Subcutaneous abdominal adipose tissue (tissue), 5 donors: ENCODE data around the gene ECE2.
A peak's percentile ranks its signal among the peaks of the same experiment; 100 is the strongest.

Experiments used
- H3K27ac ChIP-seq: one replicate; pipeline ENCODE4 v1.7.0; 2013; ENCODE audit warnings: low read depth, mild to moderate bottlenecking, inconsistent platforms, low read length, moderate library complexity
- H3K27me3 ChIP-seq, 5 donors: one replicate each; pipeline ENCODE4 v1.7.0; 2013; ENCODE audit warnings: low read length in 5 of 5, inconsistent platforms in 1 of 5; ENCODE audit not compliant: control insufficient read depth in 5 of 5, insufficient read depth in 4 of 5
- H3K36me3 ChIP-seq, 5 donors: one replicate each; pipeline ENCODE4 v1.7.0; 2013; ENCODE audit warnings: low read length in 5 of 5; ENCODE audit not compliant: control insufficient read depth in 5 of 5, insufficient read depth in 5 of 5
- H3K4me1 ChIP-seq, 5 donors: one replicate each; pipeline ENCODE4 v1.7.0; 2013; ENCODE audit warnings: low read length in 5 of 5, mild to moderate bottlenecking in 3 of 5, moderate library complexity in 1 of 5; ENCODE audit not compliant: control insufficient read depth in 5 of 5, insufficient read depth in 5 of 5
- H3K4me3 ChIP-seq, 5 donors: one replicate each; pipeline ENCODE4 v1.7.0; 2013; ENCODE audit warnings: low read length in 5 of 5, low read depth in 1 of 5
- H3K9ac ChIP-seq, 5 donors: one replicate each; pipeline ENCODE4 v1.7.0; 2013; ENCODE audit warnings: low read length in 5 of 5, mild to moderate bottlenecking in 4 of 5, moderate library complexity in 3 of 5
- H3K9me3 ChIP-seq, 5 donors: one replicate each; pipeline ENCODE4 v1.7.0; 2013; ENCODE audit warnings: low read length in 5 of 5; ENCODE audit not compliant: control insufficient read depth in 5 of 5
- donor health status: healthy.
- donor health status: healthy.
- donor health status: healthy.
- donor health status: healthy.
- donor health status: healthy.

Gene ECE2

GRCh38 chr3:184311633-184312032, 35.8 kb downstream of the ECE2 start:
- H3K27me3 ChIP-seq, result no peaks in the 10 kb centered on the region
- H3K4me3 ChIP-seq, result no peak overlapping the region
- no peak overlapping the region for H3K9ac ChIP-seq

GRCh38 chr3:184314363-184314699, 38.5 kb downstream of the ECE2 start, which contains the start of gene EIF4G1:
EIF4G1 (plus strand) TSS chr3:184314606; CDS start chr3:184315797, 1,191 bp downstream.
- H3K9ac ChIP-seq, result peak within 1 kb of the TSS; percentile 95 to 96 (median 96)
- no peaks in the 10 kb centered on the region for H3K27me3 ChIP-seq
- H3K4me3 ChIP-seq, result peak within 1 kb of the TSS; percentile 79 to 96 (median 90)
- no peaks in the 10 kb centered on the region for H3K9me3 ChIP-seq
- H3K27ac ChIP-seq, result peak within 1 kb of the TSS; percentile 96
- peaks cover 8 to 47% (median 40%) of the 10 kb centered on the region in 5 donors for H3K4me1 ChIP-seq
- peaks cover 0 to 23% (median 14%) of the 10 kb centered on the region in 5 donors for H3K36me3 ChIP-seq

More at GRCh38 chr3:184311633-184312032, 35.8 kb downstream of the ECE2 start:
- Histone ChIP-seq H3K9me3 (no peaks in the 10 kb centered on the region), H3K27ac (no peak overlapping the region), H3K4me1 (peaks cover 2 to 20% (median 14%) of the 10 kb centered on the region in 5 donors), H3K36me3 (peaks cover 4 to 29% (median 25%) of the 10 kb centered on the region in 5 donors)

- Histone ChIP-seq H3K27me3 (no peaks in the 10 kb centered on the region), H3K27ac (peak overlapping the region; percentile 96), H3K4me1 (peaks cover 13 to 52% (median 46%) of the 10 kb centered on the region in 5 donors), H3K9ac (peak overlapping the region; percentile 95 to 96 (median 96)), H3K4me3 (peak overlapping the region; percentile 79 to 96 (median 90)), H3K9me3 (no peaks in the 10 kb centered on the region), H3K36me3 (peaks cover 0 to 23% (median 14%) of the 10 kb centered on the region in 5 donors)
Observed at GRCh38 chr3:184314700-184315542, 39.1 kb downstream of the ECE2 start.

GRCh38 chr3:184315543-184315867, 39.7 kb downstream of the ECE2 start:
- no peaks in the 10 kb centered on the region for H3K27me3 ChIP-seq
- H3K27ac ChIP-seq, result peak overlapping the region; percentile 96
- H3K36me3 ChIP-seq, result peaks cover 0 to 25% (median 18%) of the 10 kb centered on the region in 5 donors
- H3K9me3 ChIP-seq, result no peaks in the 10 kb centered on the region
- peaks cover 16 to 57% (median 51%) of the 10 kb centered on the region in 5 donors for H3K4me1 ChIP-seq
- H3K9ac ChIP-seq, result peak overlapping the region; percentile 95 to 96 (median 96)
- peak overlapping the region; percentile 79 to 96 (median 90) for H3K4me3 ChIP-seq

GRCh38 chr3:184315871-184316661, 40.2 kb downstream of the ECE2 start:
- no peaks in the 10 kb centered on the region for H3K27me3 ChIP-seq
- peak overlapping the region; percentile 95 to 96 (median 96) for H3K9ac ChIP-seq
- no peaks in the 10 kb centered on the region for H3K9me3 ChIP-seq
- peaks cover 17 to 63% (median 57%) of the 10 kb centered on the region in 5 donors for H3K4me1 ChIP-seq
- H3K27ac ChIP-seq, result peak overlapping the region; percentile 96
- peaks cover 0 to 31% (median 24%) of the 10 kb centered on the region in 5 donors for H3K36me3 ChIP-seq
- peak overlapping the region; percentile 79 to 96 (median 90) for H3K4me3 ChIP-seq

- Histone ChIP-seq H3K9ac (peak overlapping the region in 3 of 5 donors; percentile 44 to 96 (median 95)), H3K27ac (peak overlapping the region; percentile 96), H3K4me3 (peak overlapping the region; percentile 79 to 96 (median 90)), H3K9me3 (no peaks in the 10 kb centered on the region), H3K27me3 (no peaks in the 10 kb centered on the region), H3K36me3 (peaks cover 0 to 38% (median 31%) of the 10 kb centered on the region in 5 donors), H3K4me1 (peaks cover 20 to 70% (median 64%) of the 10 kb centered on the region in 5 donors)
Observed at GRCh38 chr3:184316792-184317191, 41.0 kb downstream of the ECE2 start.

- H3K27me3 ChIP-seq, result no peaks in the 10 kb centered on the region
- H3K4me3 ChIP-seq, result peak overlapping the region in 4 of 5 donors; percentile 79 to 96 (median 90)
- H3K4me1 ChIP-seq, result peaks cover 24 to 74% (median 68%) of the 10 kb centered on the region in 5 donors
- H3K27ac ChIP-seq, result peak overlapping the region; percentile 91
- peaks cover 0 to 42% (median 35%) of the 10 kb centered on the region in 5 donors for H3K36me3 ChIP-seq
- H3K9ac ChIP-seq, result peak overlapping the region in 1 of 5 donors; percentile 95
- no peaks in the 10 kb centered on the region for H3K9me3 ChIP-seq
Observed at GRCh38 chr3:184317201-184317600, 41.4 kb downstream of the ECE2 start.

- Histone ChIP-seq H3K4me1 (peaks cover 32 to 84% (median 81%) of the 10 kb centered on the region in 5 donors), H3K36me3 (peaks cover 3 to 71% (median 64%) of the 10 kb centered on the region in 5 donors), H3K27me3 (no peaks in the 10 kb centered on the region), H3K27ac (peak overlapping the region; percentile 91), H3K9ac (peak overlapping the region in 4 of 5 donors; percentile 56 to 87 (median 69)), H3K4me3 (peak overlapping the region in 4 of 5 donors; percentile 40 to 55 (median 50)), H3K9me3 (no peaks in the 10 kb centered on the region)
Observed at GRCh38 chr3:184320104-184320445, 44.3 kb downstream of the ECE2 start.

- Histone ChIP-seq H3K9me3 (no peaks in the 10 kb centered on the region), H3K27me3 (no peaks in the 10 kb centered on the region), H3K4me1 (peaks cover 29 to 72% (median 68%) of the 10 kb centered on the region in 5 donors), H3K27ac (peak overlapping the region; percentile 91), H3K36me3 (peaks cover 7 to 81% (median 80%) of the 10 kb centered on the region in 5 donors), H3K4me3 (no peak overlapping the region), H3K9ac (no peak overlapping the region)
Observed at GRCh38 chr3:184321666-184322065, 45.8 kb downstream of the ECE2 start.
